ENCODE data around the gene GPR183. TPM values are rescaled to one million over a fixed set of nuclear protein-coding genes. Genes with fewer than 3 reads are reported as not detected.

GPR183 gene
- total and polyA plus RNA-seq, 3 experiments from 2014 or later, result 61.5 to 232 (median 62.8) TPM

GRCh38 chr13:99330942-99331341, 23.7 kb upstream of the GPR183 start:
- no peaks in the 10 kb centered on the region for H3K9me3 ChIP-seq (ENCODE audit: low read length)
- peaks cover 10% of the 10 kb centered on the region for H3K4me1 ChIP-seq (ENCODE audit: insufficient read depth, low read length)
- ChIA-PET CTCF (interaction anchor here (1.4 to 2.0 kb wide), 2 partner anchors 11 to 106 kb away, joined by 3 to 8 read pairs; no protein-coding TSS in a partner anchor), POLR2A (no interaction called here)
- peaks cover 4% of the 10 kb centered on the region for H3K36me3 ChIP-seq (ENCODE audit: insufficient read depth, low read length)
- peak overlapping the region in 2 of 8 donors; percentile 26 to 32 for H3K27ac Mint-ChIP-seq
- H3K36me3 Mint-ChIP-seq, result peaks cover 26 to 65% (median 34%) of the 10 kb centered on the region in 3 donors
- H3K4me3 Mint-ChIP-seq, result no peak overlapping the region
- H3K4me1 Mint-ChIP-seq, result peaks cover 52 to 85% (median 71%) of the 10 kb centered on the region in 3 donors
- no peak overlapping the region for H3K4me3 ChIP-seq (ENCODE audit: low read length)
- H3K27ac ChIP-seq (ENCODE audit: low read depth, low read length), result no peak overlapping the region
- H3K27me3 ChIP-seq (ENCODE audit: insufficient read depth, low read length, poor library complexity, severe bottlenecking), result no peaks in the 10 kb centered on the region
- H3K27me3 Mint-ChIP-seq, result no peaks in the 10 kb centered on the region
- H3K9me3 Mint-ChIP-seq, result no peaks in the 10 kb centered on the region
- no peak for DNase-seq

DNA sequence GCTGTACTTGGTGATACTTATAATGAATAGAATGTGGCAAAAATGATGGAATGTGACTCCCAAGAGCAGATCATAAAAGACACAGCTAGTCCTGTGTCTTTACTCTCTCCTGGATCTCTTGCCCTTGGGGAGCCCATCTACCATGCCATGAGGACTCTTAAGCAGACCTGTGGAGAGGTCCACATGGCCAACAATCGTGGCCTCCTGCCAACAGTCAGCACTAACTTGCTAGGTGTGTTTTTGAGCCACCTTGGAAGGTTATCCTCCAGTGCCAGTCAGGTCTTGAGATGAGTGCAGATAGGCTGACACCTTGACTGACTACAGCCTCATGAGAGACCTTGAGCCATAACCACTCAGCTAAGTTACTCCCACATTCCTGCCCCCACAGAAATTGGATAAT, 22.3 kb upstream of the GPR183 start:
- Mint-ChIP-seq H3K27ac (peak overlapping the region in 2 of 8 donors; percentile 3 to 60), H3K36me3 (peaks cover 29 to 63% (median 33%) of the 10 kb centered on the region in 3 donors), H3K4me1 (peaks cover 53 to 84% (median 76%) of the 10 kb centered on the region in 3 donors), H3K4me3 (no peak overlapping the region), H3K9me3 (no peaks in the 10 kb centered on the region), H3K27me3 (no peaks in the 10 kb centered on the region)
- H3K4me3 ChIP-seq (ENCODE audit: low read length), result no peak overlapping the region
- CTCF ChIA-PET, result interaction anchor here (1.1 to 2.9 kb wide), 3 partner anchors 22 to 108 kb away, joined by 3 to 13 read pairs (median 3); no protein-coding TSS in a partner anchor
- peaks cover 4% of the 10 kb centered on the region for H3K36me3 ChIP-seq (ENCODE audit: insufficient read depth, low read length)
- POLR2A ChIA-PET, result interaction anchor here (1.0 to 1.2 kb wide), 3 partner anchors 12 to 26 kb away, joined by 3 to 4 read pairs (median 3); no protein-coding TSS in a partner anchor
- peaks cover 25% of the 10 kb centered on the region for H3K4me1 ChIP-seq (ENCODE audit: insufficient read depth, low read length)
- H3K27me3 ChIP-seq (ENCODE audit: insufficient read depth, low read length, poor library complexity, severe bottlenecking), result no peaks in the 10 kb centered on the region
- no peak overlapping the region for H3K27ac ChIP-seq (ENCODE audit: low read depth, low read length)
- no peaks in the 10 kb centered on the region for H3K9me3 ChIP-seq (ENCODE audit: low read length)
- no peak for DNase-seq

- no peak for DNase-seq
- peaks cover 67 to 87% (median 83%) of the 10 kb centered on the region in 3 donors for H3K4me1 Mint-ChIP-seq
- Histone ChIP-seq H3K36me3 (ENCODE audit: insufficient read depth, low read length) (peaks cover 4% of the 10 kb centered on the region), H3K9me3 (ENCODE audit: low read length) (no peaks in the 10 kb centered on the region), H3K4me1 (ENCODE audit: insufficient read depth, low read length) (peaks cover 42% of the 10 kb centered on the region), H3K27me3 (ENCODE audit: insufficient read depth, low read length, poor library complexity, severe bottlenecking) (no peaks in the 10 kb centered on the region), H3K4me3 (ENCODE audit: low read length) (no peak overlapping the region), H3K27ac (ENCODE audit: low read depth, low read length) (no peak overlapping the region)
- H3K27me3 Mint-ChIP-seq, result no peaks in the 10 kb centered on the region
- H3K27ac Mint-ChIP-seq, result peak overlapping the region in 3 of 8 donors; percentile 46 to 98 (median 74)
- H3K4me3 Mint-ChIP-seq, result no peak overlapping the region
- H3K9me3 Mint-ChIP-seq, result no peaks in the 10 kb centered on the region
- ChIA-PET CTCF (interaction anchor here (0.9 to 2.9 kb wide), 4 partner anchors 12 to 110 kb away, joined by 3 to 13 read pairs (median 4); no protein-coding TSS in a partner anchor), POLR2A (no interaction called here)
- H3K36me3 Mint-ChIP-seq, result peaks cover 28 to 61% (median 30%) of the 10 kb centered on the region in 3 donors
These were observed 20.6 kb upstream of the GPR183 start for GRCh38 chr13:99327761-99328160.

DNA sequence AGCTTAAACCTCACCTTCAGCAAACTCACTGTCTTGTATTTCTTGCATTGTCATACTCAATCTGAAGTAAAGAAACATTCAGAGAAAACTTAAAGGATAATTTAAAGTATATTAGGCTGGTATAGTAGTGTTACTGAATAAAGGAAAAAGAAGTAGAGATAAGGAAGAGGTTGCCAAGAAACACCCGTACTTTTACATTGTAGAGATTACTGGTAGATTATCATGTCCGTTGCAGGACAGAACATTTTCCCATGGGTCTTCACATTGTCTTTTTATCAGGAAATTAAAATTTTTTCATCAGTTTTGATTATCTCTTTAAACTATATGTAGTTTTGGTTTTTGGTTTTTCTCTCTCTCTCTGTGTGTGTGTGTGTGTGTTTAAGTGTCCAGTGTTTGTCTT, 19.9 kb upstream of the GPR183 start:
- H3K36me3 Mint-ChIP-seq, result peaks cover 21 to 55% (median 26%) of the 10 kb centered on the region in 3 donors
- CTCF ChIA-PET, result interaction anchor here (1.0 to 1.5 kb wide), 2 partner anchors 13 to 15 kb away, joined by 3 to 4 read pairs; no protein-coding TSS in a partner anchor

GRCh38 chr13:99326012-99326411, 18.8 kb upstream of the GPR183 start:
- Histone ChIP-seq H3K36me3 (ENCODE audit: insufficient read depth, low read length) (peaks cover 4% of the 10 kb centered on the region), H3K27ac (ENCODE audit: low read depth, low read length) (no peak overlapping the region), H3K9me3 (ENCODE audit: low read length) (no peaks in the 10 kb centered on the region), H3K4me3 (ENCODE audit: low read length) (no peak overlapping the region), H3K27me3 (ENCODE audit: insufficient read depth, low read length, poor library complexity, severe bottlenecking) (no peaks in the 10 kb centered on the region), H3K4me1 (ENCODE audit: insufficient read depth, low read length) (peaks cover 59% of the 10 kb centered on the region)
- Mint-ChIP-seq H3K27ac (peak overlapping the region in 7 of 8 donors; percentile 52 to 98 (median 73)), H3K9me3 (no peaks in the 10 kb centered on the region), H3K36me3 (peaks cover 18 to 46% (median 20%) of the 10 kb centered on the region in 3 donors), H3K4me3 (peak overlapping the region in 4 of 7 donors; percentile 19 to 41 (median 34)), H3K27me3 (no peaks in the 10 kb centered on the region), H3K4me1 (peaks cover 67 to 88% (median 84%) of the 10 kb centered on the region in 3 donors)
- ChIA-PET CTCF (interaction anchor here (0.9 to 2.3 kb wide), 2 partner anchors 10 to 44 kb away, joined by 3 to 7 read pairs; no protein-coding TSS in a partner anchor), POLR2A (interaction anchor here (1.2 kb wide), 1 partner anchor 26 kb away, joined by 4 read pairs; no protein-coding TSS in a partner anchor)
- no peak for DNase-seq

More for the DNA sequence above, 19.9 kb upstream of the GPR183 start:
- DNase-seq, result no peak
- Mint-ChIP-seq H3K27ac (peak overlapping the region in 7 of 8 donors; percentile 12 to 98 (median 62)), H3K27me3 (no peaks in the 10 kb centered on the region), H3K4me1 (peaks cover 67 to 87% (median 84%) of the 10 kb centered on the region in 3 donors), H3K9me3 (no peaks in the 10 kb centered on the region), H3K4me3 (no peak overlapping the region)
- no peak overlapping the region for H3K4me3 ChIP-seq (ENCODE audit: low read length)
- H3K27ac ChIP-seq (ENCODE audit: low read depth, low read length), result no peak overlapping the region
- POLR2A ChIA-PET, result no interaction called here
- no peaks in the 10 kb centered on the region for H3K9me3 ChIP-seq (ENCODE audit: low read length)
- peaks cover 4% of the 10 kb centered on the region for H3K36me3 ChIP-seq (ENCODE audit: insufficient read depth, low read length)
- no peaks in the 10 kb centered on the region for H3K27me3 ChIP-seq (ENCODE audit: insufficient read depth, low read length, poor library complexity, severe bottlenecking)
- peaks cover 48% of the 10 kb centered on the region for H3K4me1 ChIP-seq (ENCODE audit: insufficient read depth, low read length)

GRCh38 chr13:99323488-99323887, 16.3 kb upstream of the GPR183 start:
- Histone ChIP-seq H3K4me1 (ENCODE audit: insufficient read depth, low read length) (peaks cover 78% of the 10 kb centered on the region), H3K9me3 (ENCODE audit: low read length) (no peaks in the 10 kb centered on the region), H3K27ac (ENCODE audit: low read depth, low read length) (no peak overlapping the region), H3K27me3 (ENCODE audit: insufficient read depth, low read length, poor library complexity, severe bottlenecking) (no peaks in the 10 kb centered on the region), H3K36me3 (ENCODE audit: insufficient read depth, low read length) (peaks cover 6% of the 10 kb centered on the region), H3K4me3 (ENCODE audit: low read length) (no peak overlapping the region)
- Mint-ChIP-seq H3K4me3 (peak overlapping the region in 5 of 7 donors; percentile 8 to 80 (median 61)), H3K36me3 (peaks cover 14 to 39% (median 16%) of the 10 kb centered on the region in 3 donors), H3K27me3 (no peaks in the 10 kb centered on the region), H3K9me3 (no peaks in the 10 kb centered on the region), H3K27ac (peak overlapping the region; percentile 90 to 98 (median 96)), H3K4me1 (peaks cover 70 to 86% (median 84%) of the 10 kb centered on the region in 3 donors)
- ChIA-PET POLR2A (interaction anchor here (0.6 to 1.1 kb wide), 2 partner anchors 8 to 31 kb away, joined by 3 read pairs; no protein-coding TSS in a partner anchor), CTCF (interaction anchor here (1.2 to 4.8 kb wide), 7 partner anchors 10 to 113 kb away, joined by 3 to 28 read pairs (median 3); no protein-coding TSS in a partner anchor)
- no peak for DNase-seq

DNA sequence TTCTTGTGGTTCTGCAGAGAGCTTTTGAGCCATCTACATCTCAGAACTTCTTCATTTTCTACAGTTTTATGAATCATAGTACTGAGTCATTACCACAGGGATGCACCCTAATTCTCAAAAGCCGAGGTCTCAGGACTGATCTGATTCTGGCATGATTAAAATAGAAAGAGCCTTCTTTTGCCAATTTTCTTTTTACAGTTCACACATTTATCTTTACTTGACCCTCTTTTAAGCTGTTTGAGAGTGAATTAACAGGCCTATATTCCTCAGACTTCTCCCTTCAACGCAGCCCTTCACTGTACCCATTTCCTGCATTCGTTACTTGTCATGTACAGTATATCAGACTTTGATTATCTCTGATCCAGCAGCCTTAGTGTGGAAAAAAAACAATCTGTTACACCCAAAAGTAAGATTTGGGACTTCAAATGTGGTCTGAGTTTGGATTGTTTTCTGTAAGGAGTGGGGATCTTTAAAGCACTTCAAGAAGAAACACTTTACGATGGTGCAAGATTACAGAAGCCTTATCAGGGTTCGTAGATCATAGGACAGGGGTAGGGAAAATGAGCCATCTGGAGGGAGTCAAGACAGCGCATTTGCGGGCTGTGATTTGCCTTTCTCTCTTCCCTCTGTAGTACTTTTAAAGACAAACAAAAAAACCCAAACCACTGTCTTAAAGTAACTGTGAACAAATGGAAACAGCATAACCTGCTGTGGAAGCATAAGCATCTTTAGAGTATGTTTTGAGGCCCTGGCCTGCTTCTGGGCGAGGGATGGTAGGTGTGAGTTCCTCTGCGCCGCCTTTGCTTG, 15.3 kb upstream of the GPR183 start:
- POLR2A ChIA-PET, result interaction anchor here (0.6 to 1.6 kb wide), 7 partner anchors 10 to 104 kb away, joined by 3 to 4 read pairs (median 4); no protein-coding TSS in a partner anchor
- Mint-ChIP-seq H3K4me3 (peak overlapping the region; percentile 14 to 80 (median 61)), H3K27me3 (no peaks in the 10 kb centered on the region), H3K36me3 (peaks cover 14 to 37% (median 18%) of the 10 kb centered on the region in 3 donors), H3K27ac (peak overlapping the region; percentile 90 to 98 (median 96)), H3K4me1 (peaks cover 71 to 88% (median 84%) of the 10 kb centered on the region in 3 donors), H3K9me3 (no peaks in the 10 kb centered on the region)
- H3K9me3 ChIP-seq (ENCODE audit: low read length), result no peaks in the 10 kb centered on the region
- peak overlapping the region; percentile 4 for H3K4me3 ChIP-seq (ENCODE audit: low read length)
- no peaks in the 10 kb centered on the region for H3K27me3 ChIP-seq (ENCODE audit: insufficient read depth, low read length, poor library complexity, severe bottlenecking)
- peak overlapping the region; percentile 7 for H3K27ac ChIP-seq (ENCODE audit: low read depth, low read length)
- peaks cover 3% of the 10 kb centered on the region for H3K36me3 ChIP-seq (ENCODE audit: insufficient read depth, low read length)
- DNase-seq, result peak in 3 of 5 donors; percentile 48 to 61 (median 54)
- CTCF ChIA-PET, result interaction anchor here (0.8 to 4.8 kb wide), 15 partner anchors 12 to 146 kb away, joined by 3 to 28 read pairs (median 3); partner anchors contain the start of gene GPR183
- peaks cover 78% of the 10 kb centered on the region for H3K4me1 ChIP-seq (ENCODE audit: insufficient read depth, low read length)
